Vagina (tissue), 2 donors: ENCODE results near the gene KIF3A. TPM values are rescaled to one million over a fixed set of nuclear protein-coding genes. Genes with fewer than 3 reads are reported as not detected.
A peak's percentile ranks its signal among the peaks of the same experiment; 100 is the strongest.

Source experiments
- DNase-seq, 2 donors: peaks; one replicate each; pipeline ENCODE4 v3.0.0-alpha.2; 2017; ENCODE audit errors: extremely low spot score in 2 of 2
- H3K27ac ChIP-seq: fragments of 200-600 bp; sonication (generic); one replicate; pipeline ENCODE4 v1.5.1; 2019
- H3K27me3 ChIP-seq: fragments of 200-600 bp; sonication (generic); one replicate; pipeline ENCODE4 v1.5.1; 2019
- H3K36me3 ChIP-seq, 2 donors: fragments of 200-600 bp; sonication (generic); one replicate each; pipeline ENCODE4 v1.5.1; 2017 to 2019
- H3K4me1 ChIP-seq: fragments of 200-600 bp; sonication (generic); one replicate; pipeline ENCODE4 v1.5.1; 2019
- H3K4me3 ChIP-seq, 2 donors: fragments of 200-600 bp; sonication (generic); 1 replicate in 1 of 2; 2 replicates in 1 of 2; pipeline ENCODE4 v1.5.1; 2016 to 2019
- H3K9me3 ChIP-seq: fragments of 200-600 bp; sonication (generic); one replicate; pipeline ENCODE4 v1.5.1; 2019
- POLR2A ChIP-seq, 2 donors: fragments of 450-650 bp; IDR thresholded peaks; one replicate each; pipeline ENCODE4 v1.6.1; 2017; ENCODE audit warnings: antibody characterized with exemption in 2 of 2, mild to moderate bottlenecking in 2 of 2, moderate library complexity in 2 of 2
- POLR2AphosphoS5 ChIP-seq, 2 donors: sonication (generic); formaldehyde crosslinking; IDR thresholded peaks; one replicate each; pipeline ENCODE4 v1.9.0; 2017; ENCODE audit warnings: antibody characterized with exemption in 2 of 2, mild to moderate bottlenecking in 2 of 2, low read depth in 1 of 2; ENCODE audit not compliant: insufficient read depth in 1 of 2
- intact Hi-C: fragments of 100-400 bp; cut with DNase I; formaldehyde crosslinking; loops from one replicate; pipeline ENCODE4 v1.15.1; 2023
- total RNA-seq: library from RNA; depleted of rRNA; stranded (reverse); fragments of >200 nt; gene quantifications from one replicate; pipeline ENCODE4 v1.2.3, GENCODE V29; 2016
- TF ChIP-seq, protein P1 (sequence below), 3 experiments: fragments of 450-650 bp in 2 of 3; fragments of 200-600 bp in 1 of 3; sonication (generic) in 1 of 3; IDR thresholded peaks; one replicate each; pipeline ENCODE4 v1.5.1; 2017 to 2019; ENCODE audit warnings: antibody characterized with exemption in 3 of 3, mild to moderate bottlenecking in 2 of 3, moderate library complexity in 2 of 3

The KIF3A gene
- total RNA-seq, 1 donor from 2014 or later, result 20.6 TPM

DNA sequence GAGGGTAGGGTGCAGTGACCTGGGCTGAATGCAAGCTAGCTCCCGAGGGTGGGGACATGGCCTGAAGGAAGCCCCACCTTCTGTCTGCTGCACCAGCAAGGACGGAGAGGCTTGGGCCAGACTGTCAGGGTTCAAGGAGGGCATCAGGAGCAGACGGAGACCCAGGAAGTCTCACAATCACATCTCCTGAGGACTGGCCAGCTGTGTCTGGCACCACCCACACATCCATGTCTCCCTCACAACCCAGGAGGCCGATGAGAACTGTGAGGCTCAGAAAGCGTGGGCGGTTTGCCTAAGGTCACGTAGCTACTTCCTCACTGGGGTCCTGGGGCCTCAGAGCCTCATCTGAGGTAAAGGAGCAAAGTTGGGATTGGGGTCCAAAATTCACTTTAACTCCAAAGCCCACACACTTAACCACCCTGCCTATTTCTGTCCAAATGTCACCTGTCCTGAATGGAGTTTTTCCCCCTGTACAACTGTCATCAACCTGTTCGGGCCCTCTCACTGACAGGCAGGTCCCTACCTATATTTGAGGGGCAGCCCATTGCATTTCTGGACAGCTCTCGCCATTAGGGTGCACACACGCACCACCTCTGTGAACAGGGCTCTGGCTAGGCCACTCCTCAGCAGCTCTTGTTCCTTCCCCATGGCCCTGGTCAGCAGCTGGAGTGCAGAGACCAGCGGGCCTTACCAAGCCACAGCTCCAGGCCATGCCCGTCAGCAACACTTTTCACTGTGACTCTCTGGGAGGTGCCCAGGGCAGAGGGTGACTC, 75.9 kb downstream of the KIF3A start:
- no peak overlapping the region for H3K4me3 ChIP-seq
- H3K4me1 ChIP-seq, result peaks cover 7% of the 10 kb centered on the region
- no peaks in the 10 kb centered on the region for H3K27me3 ChIP-seq
- no peak overlapping the region for H3K27ac ChIP-seq
- H3K9me3 ChIP-seq, result no peaks in the 10 kb centered on the region
- intact Hi-C loops, result no loop called here
- DNase-seq, result peak in 1 of 2 donors; percentile 72
- H3K36me3 ChIP-seq, result no peaks in the 10 kb centered on the region
- TF ChIP-seq, protein P1, sequence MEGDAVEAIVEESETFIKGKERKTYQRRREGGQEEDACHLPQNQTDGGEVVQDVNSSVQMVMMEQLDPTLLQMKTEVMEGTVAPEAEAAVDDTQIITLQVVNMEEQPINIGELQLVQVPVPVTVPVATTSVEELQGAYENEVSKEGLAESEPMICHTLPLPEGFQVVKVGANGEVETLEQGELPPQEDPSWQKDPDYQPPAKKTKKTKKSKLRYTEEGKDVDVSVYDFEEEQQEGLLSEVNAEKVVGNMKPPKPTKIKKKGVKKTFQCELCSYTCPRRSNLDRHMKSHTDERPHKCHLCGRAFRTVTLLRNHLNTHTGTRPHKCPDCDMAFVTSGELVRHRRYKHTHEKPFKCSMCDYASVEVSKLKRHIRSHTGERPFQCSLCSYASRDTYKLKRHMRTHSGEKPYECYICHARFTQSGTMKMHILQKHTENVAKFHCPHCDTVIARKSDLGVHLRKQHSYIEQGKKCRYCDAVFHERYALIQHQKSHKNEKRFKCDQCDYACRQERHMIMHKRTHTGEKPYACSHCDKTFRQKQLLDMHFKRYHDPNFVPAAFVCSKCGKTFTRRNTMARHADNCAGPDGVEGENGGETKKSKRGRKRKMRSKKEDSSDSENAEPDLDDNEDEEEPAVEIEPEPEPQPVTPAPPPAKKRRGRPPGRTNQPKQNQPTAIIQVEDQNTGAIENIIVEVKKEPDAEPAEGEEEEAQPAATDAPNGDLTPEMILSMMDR (IDR thresholded peaks at IDR 0.05), result no peak
- TF ChIP-seq POLR2AphosphoS5 (IDR thresholded peaks at IDR 0.05; ENCODE audit: insufficient read depth in 1 of 2, low read depth in 1 of 2) (no peak), POLR2A (IDR thresholded peaks at IDR 0.05) (no peak)

DNA sequence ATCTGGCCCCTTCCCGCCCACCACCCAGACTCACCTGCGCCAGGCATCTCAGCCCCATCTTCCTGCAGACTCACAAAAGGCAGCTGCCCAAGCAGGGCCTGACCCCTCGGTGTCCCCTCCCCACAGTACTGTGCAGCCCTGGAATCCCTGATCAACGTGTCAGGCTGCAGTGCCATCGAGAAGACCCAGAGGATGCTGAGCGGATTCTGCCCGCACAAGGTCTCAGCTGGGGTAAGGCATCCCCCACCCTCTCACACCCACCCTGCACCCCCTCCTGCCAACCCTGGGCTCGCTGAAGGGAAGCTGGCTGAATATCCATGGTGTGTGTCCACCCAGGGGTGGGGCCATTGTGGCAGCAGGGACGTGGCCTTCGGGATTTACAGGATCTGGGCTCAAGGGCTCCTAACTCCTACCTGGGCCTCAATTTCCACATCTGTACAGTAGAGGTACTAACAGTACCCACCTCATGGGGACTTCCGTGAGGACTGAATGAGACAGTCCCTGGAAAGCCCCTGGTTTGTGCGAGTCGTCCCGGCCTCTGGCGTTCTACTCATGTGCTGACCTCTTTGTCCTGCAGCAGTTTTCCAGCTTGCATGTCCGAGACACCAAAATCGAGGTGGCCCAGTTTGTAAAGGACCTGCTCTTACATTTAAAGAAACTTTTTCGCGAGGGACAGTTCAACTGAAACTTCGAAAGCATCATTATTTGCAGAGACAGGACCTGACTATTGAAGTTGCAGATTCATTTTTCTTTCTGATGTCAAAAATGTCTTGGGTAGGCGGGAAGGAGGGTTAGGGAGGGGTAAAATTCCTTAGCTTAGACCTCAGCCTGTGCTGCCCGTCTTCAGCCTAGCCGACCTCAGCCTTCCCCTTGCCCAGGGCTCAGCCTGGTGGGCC, 77.5 kb downstream of the KIF3A start:
- Histone ChIP-seq H3K4me3 (no peak overlapping the region), H3K36me3 (no peaks in the 10 kb centered on the region), H3K27me3 (peaks cover 5% of the 10 kb centered on the region), H3K27ac (no peak overlapping the region), H3K4me1 (peaks cover 16% of the 10 kb centered on the region), H3K9me3 (no peaks in the 10 kb centered on the region)
- peak in 1 of 2 donors; percentile 56 for DNase-seq
- no peak for TF ChIP-seq POLR2AphosphoS5 (IDR thresholded peaks at IDR 0.05; ENCODE audit: insufficient read depth in 1 of 2, low read depth in 1 of 2)
- TF ChIP-seq, protein P1 (IDR thresholded peaks at IDR 0.05), result no peak
- TF ChIP-seq POLR2A (IDR thresholded peaks at IDR 0.05), result no peak
- intact Hi-C loops, result no loop called here

DNA sequence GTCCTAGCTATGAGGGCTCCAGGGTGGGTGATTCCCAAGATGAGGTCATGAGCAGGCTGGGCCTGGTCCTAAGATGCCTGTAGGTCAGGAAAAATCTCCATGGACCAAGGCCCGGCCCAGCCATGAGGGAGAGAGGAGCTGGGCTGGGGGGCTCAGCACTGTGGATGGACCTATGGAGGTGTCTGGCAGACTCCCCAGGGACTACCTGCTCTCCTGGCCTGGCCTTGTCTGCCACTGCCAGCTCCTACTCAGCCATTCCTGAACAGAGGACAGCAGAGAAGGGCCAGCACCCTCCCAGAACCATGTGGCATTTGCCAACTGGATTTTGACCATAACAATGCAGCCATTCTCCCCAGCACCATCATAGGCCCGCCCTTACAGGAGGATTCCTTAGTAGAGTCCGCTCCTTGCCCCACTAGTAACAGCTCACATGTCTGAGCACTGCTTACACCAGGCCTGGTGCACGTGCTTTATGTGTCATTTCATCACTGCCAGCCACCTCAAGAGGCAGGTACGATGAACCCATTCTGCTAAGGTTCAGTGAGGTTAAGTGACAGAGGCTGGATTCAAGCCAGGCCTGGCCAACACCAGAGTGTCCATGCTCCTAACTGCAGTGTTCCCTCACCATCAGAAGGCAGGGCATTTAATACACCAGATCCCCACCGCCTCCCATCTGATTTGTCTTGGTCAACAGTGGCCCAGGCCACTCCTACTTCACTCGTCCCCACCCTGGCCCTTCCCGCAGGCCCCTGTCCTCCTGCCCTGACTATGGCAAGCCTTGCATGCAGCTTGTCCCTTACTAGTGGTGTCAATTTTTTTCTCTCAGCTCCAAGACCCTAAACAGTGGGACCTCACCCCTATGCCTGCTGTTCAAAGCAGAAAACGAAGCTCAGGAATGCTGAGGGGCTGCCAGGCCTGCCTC, 78.7 kb downstream of the KIF3A start:
- TF ChIP-seq POLR2AphosphoS5 (IDR thresholded peaks at IDR 0.05; ENCODE audit: insufficient read depth in 1 of 2, low read depth in 1 of 2) (no peak), POLR2A (IDR thresholded peaks at IDR 0.05) (no peak)
- TF ChIP-seq, protein P1 (IDR thresholded peaks at IDR 0.05), result no peak
- intact Hi-C loops, result no loop called here
- no peaks in the 10 kb centered on the region for H3K36me3 ChIP-seq
- no peak overlapping the region for H3K4me3 ChIP-seq
- H3K27me3 ChIP-seq, result peaks cover 5% of the 10 kb centered on the region
- no peak overlapping the region for H3K27ac ChIP-seq
- H3K4me1 ChIP-seq, result peaks cover 16% of the 10 kb centered on the region
- H3K9me3 ChIP-seq, result no peaks in the 10 kb centered on the region
- peak in 1 of 2 donors; percentile 65 for DNase-seq

DNA sequence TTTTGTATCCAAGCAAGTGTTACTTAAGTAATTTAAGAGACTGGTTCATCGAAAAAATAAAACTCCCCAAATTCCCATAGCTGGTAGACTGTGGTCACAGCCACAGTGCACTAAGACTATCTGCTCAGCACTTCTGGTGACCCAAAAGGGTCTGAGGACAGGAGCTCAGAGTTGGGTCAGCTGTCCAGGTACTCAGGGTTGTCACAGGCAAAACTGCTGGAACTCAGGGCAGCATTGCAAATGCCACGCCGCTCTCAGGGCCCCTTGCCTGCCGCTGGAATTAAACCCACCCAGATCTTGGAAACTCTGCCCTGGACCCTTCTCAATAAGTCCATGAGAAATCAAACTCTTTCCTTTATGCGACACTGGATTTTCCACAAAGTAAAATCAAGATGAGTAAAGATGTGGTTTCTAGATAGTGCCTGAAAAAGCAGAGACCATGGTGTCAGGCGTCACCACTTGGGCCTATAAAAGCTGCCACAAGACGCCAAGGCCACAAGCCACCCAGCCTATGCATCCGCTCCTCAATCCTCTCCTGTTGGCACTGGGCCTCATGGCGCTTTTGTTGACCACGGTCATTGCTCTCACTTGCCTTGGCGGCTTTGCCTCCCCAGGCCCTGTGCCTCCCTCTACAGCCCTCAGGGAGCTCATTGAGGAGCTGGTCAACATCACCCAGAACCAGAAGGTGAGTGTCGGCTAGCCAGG, 79.5 kb downstream of the KIF3A start, which contains the start of gene IL13:
Gene IL13 (plus strand): TSS at position 498 of the 705 bp plus-strand sequence. CDS start 14 bp downstream, at position 512.
- Histone ChIP-seq H3K9me3 (no peaks in the 10 kb centered on the region), H3K27ac (no peak within 1 kb of the TSS), H3K4me1 (peaks cover 16% of the 10 kb centered on the region), H3K36me3 (no peaks in the 10 kb centered on the region), H3K27me3 (peaks cover 5% of the 10 kb centered on the region), H3K4me3 (no peak within 1 kb of the TSS)
- peak in 1 of 2 donors; percentile 81 for DNase-seq
- intact Hi-C loops, result no loop called here
- TF ChIP-seq POLR2AphosphoS5 (IDR thresholded peaks at IDR 0.05; ENCODE audit: insufficient read depth in 1 of 2, low read depth in 1 of 2) (no peak), POLR2A (IDR thresholded peaks at IDR 0.05) (no peak)
- TF ChIP-seq, protein P1 (IDR thresholded peaks at IDR 0.05), result no peak
